ENCODE data around the gene SIRT7.

Gene SIRT7

GRCh38 chr17:81885454-81885853 is 32.5 kb downstream of the SIRT7 start:
- no peak for DNase-seq

DNA sequence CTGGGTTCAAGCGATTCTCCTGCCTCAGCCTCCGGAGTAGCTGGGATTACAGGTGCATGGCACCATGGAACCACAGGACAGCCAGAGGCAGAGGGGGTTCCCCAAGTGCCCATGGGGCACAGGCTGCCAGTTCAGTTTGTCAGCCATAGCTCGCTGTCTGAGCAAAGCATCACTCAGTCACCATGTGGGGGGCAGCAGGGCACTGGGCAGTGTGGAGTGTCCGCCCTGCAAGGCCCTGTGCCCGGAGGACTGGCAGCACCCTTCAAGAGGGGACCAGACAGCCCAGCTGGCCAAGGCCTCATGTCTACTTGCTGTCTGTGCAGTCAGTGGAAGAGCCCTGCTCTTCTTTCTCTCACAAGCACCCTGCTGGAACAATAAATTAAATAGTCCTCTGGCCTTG is 33.0 kb downstream of the SIRT7 start:
- DNase-seq: no peak

DNA sequence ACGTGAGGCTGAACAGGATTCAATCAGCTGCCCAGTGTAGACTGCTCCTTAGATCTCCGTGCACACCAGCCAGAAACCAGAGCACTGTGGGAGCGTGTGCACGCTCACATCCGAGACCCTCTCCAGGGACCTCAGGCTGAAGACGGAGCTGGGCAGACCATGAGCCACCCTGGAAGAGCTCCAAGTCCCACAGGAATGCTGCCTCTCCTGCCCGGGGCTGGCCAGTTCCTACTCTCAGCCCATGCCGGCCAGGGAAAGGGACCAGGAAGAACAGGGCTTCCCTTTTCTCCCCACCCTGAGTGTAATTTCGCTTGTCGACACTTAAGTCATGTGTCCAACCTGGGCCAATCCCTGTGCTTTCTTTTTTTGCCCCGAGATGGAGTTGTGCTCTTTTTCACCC is 33.5 kb downstream of the SIRT7 start:
- DNase-seq: no peak

GRCh38 chr17:81879121-81879520 is 38.9 kb downstream of the SIRT7 start:
- no peak for DNase-seq

DNA sequence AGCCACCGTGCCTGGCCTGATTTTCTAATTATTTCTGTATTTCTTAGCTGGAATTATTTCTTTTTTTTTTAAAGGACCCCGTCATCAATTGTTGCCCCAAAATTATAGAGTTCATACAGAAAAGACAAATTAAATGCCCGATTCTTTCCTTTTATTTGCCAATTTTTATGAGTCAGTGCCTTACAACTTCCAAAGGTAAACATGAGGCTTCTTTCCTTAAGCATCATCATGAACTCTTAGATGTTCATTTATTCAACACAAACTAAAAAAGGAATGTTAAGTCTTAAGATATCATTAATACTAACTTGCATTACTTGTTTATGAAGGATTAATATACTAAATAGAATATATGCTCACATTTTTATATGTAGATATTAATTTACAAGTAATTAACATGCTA is 39.7 kb downstream of the SIRT7 start:
- DNase-seq: no peak

DNA sequence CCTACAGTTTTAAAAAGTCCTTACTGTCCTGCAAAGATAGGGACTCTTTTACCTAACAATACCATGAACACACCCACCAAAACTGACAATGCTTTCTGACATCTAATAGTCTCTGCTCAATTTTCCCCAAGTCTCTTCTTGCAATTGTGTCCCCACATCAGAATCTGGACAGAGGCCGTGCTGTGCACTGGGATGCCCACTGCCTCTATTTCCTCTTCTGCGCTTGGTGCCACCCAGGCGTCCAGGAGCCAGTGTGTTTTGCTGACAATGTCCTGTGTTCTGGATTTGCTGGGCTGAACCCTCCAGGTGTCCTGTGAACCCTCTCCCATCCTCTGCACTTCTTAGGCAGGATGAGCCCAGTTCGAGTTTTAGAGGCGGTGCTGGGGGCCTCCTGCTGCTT is 40.4 kb downstream of the SIRT7 start:
- DNase-seq: no peak

GRCh38 chr17:81871387-81872230 is 46.4 kb downstream of the SIRT7 start:
- DNase-seq: peak; percentile 94 to 95

GRCh38 chr17:81870981-81871386 is 47.0 kb downstream of the SIRT7 start, which contains the start of gene ARHGDIA:
Gene ARHGDIA, minus strand, starts transcription at chr17:81871337. Its CDS starts 1,407 bp downstream, at chr17:81869930.
- no peak for DNase-seq

- DNase-seq: no peak
Measured at GRCh38 chr17:81870131-81870980, 47.6 kb downstream of the SIRT7 start.

DNA sequence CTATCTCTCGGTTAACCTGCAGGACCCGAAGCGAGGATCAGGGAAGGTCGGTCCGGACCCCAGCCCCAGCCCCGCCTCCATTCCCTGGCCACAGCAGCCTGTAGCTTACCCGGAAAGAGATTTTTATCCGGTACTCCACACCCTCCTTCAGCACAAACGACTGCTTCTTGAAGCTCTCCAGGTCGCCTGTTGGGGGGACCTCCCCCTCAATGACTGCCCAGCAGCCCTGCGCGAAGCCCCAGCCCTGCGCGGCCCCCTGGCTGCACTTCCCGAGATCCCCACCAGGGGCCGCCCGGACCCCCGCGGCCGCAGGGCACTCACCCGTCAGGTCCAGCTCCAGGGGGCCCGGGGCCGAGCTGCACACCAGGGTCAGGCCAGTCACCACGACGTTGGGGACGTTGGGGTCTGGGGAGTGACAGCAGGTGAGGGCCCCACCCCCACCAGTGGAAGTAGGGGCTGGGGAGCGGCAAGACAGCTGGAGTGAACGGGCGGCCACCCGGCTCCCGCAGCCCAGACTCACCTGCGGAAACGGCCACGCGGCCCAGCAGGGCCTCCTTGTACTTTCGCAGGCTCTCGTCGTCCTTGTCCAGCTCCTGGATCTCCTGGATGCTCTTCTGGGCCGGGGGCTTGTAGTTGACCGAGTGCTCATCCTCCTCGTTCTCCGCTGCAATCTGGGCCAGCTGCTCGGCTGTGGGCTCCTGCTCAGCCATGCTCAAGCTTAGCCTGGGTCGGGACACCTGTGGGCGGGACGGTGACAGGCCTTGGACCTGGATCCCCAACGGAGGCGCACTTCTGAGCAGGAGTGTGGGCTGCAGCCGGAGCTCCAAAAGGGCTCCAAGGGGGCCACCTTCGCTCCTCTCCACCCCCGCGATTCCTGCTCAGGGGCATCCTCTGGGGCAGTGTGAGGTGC is 48.5 kb downstream of the SIRT7 start:
- DNase-seq: no peak

- DNase-seq: no peak
Measured at GRCh38 chr17:81868674-81869220, 49.2 kb downstream of the SIRT7 start.

GRCh38 chr17:81867991-81868673 is 49.8 kb downstream of the SIRT7 start:
- no peak for DNase-seq

GRCh38 chr17:81867170-81867990 is 50.6 kb downstream of the SIRT7 start:
- no peak for DNase-seq

DNA sequence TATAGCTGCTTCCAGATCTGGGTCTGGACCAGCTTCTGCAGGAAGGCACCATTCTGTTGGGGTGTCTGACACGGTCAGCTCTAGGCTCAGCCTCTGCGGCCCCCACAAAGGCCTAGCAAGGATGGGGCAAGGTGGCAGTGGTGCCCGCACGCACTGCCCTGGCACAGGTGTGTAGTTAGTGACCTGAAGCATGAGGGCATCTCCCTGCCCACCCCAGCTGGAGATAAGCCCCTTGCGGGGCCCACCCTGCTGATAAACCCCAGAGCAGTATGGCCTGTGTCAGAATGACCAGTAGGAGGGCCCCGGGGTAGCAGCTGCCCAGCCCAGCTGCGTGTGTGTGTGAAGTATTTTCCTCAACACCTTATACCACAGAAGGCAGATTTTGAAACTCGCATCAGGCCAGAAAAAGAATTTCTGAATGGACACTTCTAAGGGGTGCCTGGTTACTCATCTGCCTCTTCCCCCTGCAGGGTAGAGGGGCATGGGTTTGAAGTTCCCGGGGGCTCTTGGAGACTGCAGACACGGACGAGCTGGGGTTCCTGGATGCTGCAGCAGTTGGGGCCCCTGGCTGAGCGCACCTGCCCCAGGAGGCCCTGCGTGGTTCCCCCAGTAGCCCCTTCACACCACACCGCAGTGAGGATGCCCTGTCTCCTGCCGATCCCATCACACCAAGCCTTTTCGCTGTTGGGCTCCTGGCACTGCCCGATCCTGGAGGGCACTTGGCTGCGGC is 51.4 kb downstream of the SIRT7 start:
- DNase-seq: no peak

DNA sequence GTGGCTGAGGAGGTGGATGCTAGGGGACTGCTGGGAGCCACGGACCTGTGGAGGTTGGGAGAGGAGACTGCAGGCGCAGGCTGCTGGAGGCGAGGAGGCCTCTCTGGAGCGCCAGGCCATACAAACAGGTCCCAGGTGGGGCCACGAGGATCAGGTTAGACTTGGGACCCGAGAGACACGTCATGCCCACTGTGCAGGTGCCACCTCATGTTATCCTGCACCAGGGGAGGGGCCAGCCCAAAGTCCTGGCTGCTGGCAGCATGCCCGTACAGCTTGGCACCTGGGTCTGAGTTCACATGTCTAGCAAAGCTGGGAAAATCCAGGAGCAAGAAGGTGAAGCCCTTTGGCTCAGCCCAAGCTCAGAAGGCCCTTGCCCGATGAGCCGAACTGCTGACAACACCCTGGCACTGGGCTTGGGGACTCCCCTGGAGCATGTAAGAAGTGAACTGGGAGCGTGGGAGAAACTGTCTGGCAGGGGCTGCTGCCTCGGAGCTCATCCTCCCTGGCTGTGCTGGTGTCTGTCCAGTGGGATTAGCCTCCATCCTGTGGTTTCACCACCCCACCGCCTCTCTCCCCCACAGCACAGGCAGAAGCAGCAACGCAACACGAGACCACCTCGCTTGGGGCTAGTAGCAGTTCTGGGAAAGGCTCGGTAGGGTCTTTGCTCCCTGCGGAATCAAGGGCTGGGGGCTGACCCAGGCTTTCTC is 52.1 kb downstream of the SIRT7 start:
- DNase-seq: no peak

GRCh38 chr17:81865358-81865732 is 52.6 kb downstream of the SIRT7 start:
- no peak for DNase-seq

DNA sequence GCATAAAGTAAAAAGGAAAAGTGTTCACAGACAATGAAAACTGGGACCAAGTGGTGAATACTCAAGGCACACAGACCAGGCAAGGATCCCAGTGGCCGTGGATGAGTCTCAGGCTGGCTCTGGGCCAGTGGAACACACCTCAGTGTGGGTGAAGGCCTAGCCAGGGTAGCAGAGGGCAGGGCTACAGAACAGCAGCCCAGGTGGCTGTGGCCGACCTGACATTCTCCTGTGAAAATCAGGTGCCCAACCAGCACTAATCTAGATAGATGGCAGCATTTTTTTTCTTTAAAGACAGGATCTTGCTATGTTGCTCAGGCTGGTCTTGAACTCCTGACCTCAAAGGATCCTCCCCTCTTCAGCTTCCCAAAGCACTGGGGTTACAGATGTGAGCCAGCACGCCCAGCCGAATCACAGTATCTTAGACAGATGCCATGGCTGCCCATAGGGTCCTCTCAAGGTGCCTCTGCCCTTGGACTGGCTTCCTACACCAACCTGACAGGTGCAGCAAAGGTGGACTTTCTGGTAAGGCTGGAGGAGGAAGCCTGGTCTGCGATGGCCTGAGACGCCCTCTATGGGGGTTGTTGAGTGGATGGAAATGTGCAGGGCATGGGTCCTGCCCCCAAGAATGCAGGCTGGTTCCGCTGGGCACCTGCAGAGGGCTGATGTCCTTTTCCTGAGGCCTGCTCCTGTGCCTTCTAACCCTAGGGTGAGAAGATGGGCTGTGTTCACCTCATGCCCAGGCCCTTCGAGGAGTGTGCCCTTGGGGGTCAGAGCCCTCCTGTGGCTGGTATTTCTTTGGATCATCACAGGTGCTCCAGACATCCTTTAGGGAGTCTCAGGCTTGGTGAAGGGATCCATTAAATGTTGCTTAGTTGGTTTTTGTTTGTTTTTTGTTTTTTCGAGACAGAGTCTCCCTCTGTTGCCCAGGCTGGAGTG is 53.9 kb downstream of the SIRT7 start:
- no peak for DNase-seq

GRCh38 chr17:81863123-81863675 is 54.8 kb downstream of the SIRT7 start:
- DNase-seq: no peak
